ENCODE results near the gene EPS15.

- TF ChIP-seq POLR2A (IDR thresholded peaks at IDR 0.05) (peak; percentile 4 to 67 (median 46)), CTCF (IDR thresholded peaks at IDR 0.05 in 8 of 11, conservative IDR thresholded peaks at IDR 0.05 in 3 of 11) (no peak), POLR2AphosphoS5 (IDR thresholded peaks at IDR 0.05) (peak; percentile 89 to 92 (median 89))
Observed at GRCh38 chr1:51519048-51519864, at the start of gene EPS15.

Data from spleen (tissue), 7 donors.